GM13976 (cell line): ENCODE measurements around the gene MCL1.

ENCODE experiments used
- DNase-seq: peaks from one replicate; pipeline ENCODE4 v3.0.0; 2012; ENCODE audit warnings: low spot score
- CTCF ChIP-seq: IDR thresholded peaks from 2 replicates; pipeline ENCODE4 v1.5.1; 2012; ENCODE audit warnings: borderline replicate concordance, mild to moderate bottlenecking; ENCODE audit not compliant: insufficient read depth; ENCODE audit errors: extremely low read depth, missing control alignments, control extremely low read depth
- in situ Hi-C: fragments of 300-500 bp; cut with MboI; formaldehyde crosslinking; loops from one replicate; pipeline ENCODE4 v1.12.0; 2022; ENCODE audit warnings: low sequenced_read_pairs, mixed read lengths, inconsistent platforms; ENCODE audit not compliant: unreplicated experiment

The MCL1 gene

GRCh38 chr1:150553392-150554085, 25.9 kb downstream of the MCL1 start:
- in situ Hi-C loops, result no loop called here
- TF ChIP-seq CTCF, result no peak
- DNase-seq, result no peak

GRCh38 chr1:150552911-150553289, 26.5 kb downstream of the MCL1 start:
- DNase-seq, result no peak
- in situ Hi-C loops, result no loop called here

DNA sequence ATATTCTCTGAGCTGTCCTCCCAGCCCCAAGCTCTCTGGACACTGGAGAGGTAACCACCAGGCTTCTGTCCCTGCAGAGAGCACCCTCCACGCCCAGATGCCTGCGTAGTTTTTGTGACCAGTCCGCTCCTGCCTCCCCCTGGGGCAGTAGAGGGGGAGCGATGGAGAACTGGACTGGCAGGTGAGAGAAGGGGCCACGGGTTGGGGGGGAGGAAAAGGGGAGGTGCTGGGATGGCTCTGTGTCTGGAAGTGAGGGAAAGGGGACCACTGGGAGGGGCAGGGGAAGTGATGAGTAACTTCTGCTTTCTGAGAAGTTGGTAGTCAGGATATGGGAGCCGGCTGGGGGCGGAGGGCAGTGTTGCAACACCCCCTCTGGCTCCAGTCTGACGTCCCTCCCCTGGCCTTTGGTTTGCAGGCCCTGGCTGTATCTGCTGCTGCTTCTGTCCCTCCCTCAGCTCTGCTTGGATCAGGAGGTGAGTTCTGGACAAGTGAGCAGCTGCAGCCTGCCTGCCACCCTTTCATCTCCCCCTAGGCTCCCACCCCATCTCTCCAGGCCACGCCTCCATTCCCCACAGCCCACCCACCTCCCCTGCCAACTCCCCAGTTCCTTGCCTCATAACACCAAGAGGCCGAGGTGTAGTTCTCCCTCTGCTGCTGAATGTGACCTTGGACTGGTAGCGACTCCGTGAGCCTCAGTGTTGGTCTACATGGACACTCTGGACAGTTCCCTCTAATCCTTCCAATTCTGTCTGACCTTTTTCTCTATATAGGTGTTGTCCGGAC, 27.1 kb downstream of the MCL1 start:
- DNase-seq, result no peak
- in situ Hi-C loops, result no loop called here
- no peak for TF ChIP-seq CTCF

More at GRCh38 chr1:150552911-150553289, 26.5 kb downstream of the MCL1 start:
- no peak for TF ChIP-seq CTCF

GRCh38 chr1:150551784-150552127, 27.7 kb downstream of the MCL1 start:
- no peak for TF ChIP-seq CTCF
- in situ Hi-C loops, result no loop called here
- DNase-seq, result no peak

DNA sequence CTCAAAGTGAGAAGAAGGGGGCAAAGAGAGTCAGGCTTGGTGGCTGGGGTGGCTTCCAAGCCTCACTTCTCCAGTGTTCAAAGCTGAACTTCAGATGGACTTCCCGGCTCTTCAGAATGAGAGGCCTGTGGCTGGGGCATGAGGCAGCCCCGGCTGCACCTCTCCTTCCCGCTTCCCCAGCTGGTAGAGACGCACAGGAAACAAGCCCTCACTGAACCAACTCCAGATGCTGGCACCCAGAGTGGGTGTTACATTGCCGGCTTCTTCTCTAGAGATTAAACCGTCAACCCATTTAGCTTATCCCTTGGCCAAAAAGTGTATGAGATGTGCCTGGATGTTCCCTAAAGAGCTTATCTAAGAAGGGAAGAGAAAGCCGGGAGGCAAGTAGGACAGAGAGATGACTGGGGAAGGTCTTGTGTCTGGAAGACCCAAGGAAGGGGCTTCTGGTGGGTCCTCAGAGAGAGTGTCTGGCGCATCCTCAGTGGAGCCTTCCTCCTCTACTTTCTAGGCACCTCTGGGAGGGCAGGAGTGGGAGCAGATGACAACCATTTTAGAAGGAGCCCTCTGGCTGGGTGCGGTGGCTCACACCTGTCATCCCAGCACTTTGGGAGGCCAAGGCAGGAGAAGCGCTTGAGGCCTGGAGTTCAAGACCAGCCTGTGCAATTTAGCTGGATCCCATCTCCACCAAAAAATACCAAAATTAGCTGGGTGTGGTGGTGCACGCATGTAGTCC, 28.2 kb downstream of the MCL1 start:
- in situ Hi-C loops, result no loop called here
- no peak for TF ChIP-seq CTCF
- no peak for DNase-seq

GRCh38 chr1:150550222-150551050, 29.0 kb downstream of the MCL1 start:
- in situ Hi-C loops, result no loop called here
- DNase-seq, result no peak
- no peak for TF ChIP-seq CTCF
